Activated naive CD4-positive, alpha-beta T cell treated with anti-CD3 and anti-CD28 coated beads, Interleukin-2, amount 50 U/mL, for 24 hours (primary cell): ENCODE results near the gene TMEM9.

ENCODE experiments used
- H3K27ac Mint-ChIP-seq: one replicate; pipeline ENCODE4 v1.8.0; 2021; ENCODE audit warnings: mild to moderate bottlenecking, mixed read lengths
- H3K27me3 Mint-ChIP-seq: one replicate; pipeline ENCODE4 v1.8.0; 2021; ENCODE audit warnings: mixed read lengths
- H3K36me3 Mint-ChIP-seq: one replicate; pipeline ENCODE4 v1.8.0; 2021; ENCODE audit warnings: mixed read lengths
- H3K4me1 Mint-ChIP-seq: one replicate; pipeline ENCODE4 v1.8.0; 2021; ENCODE audit warnings: mixed read lengths
- H3K4me3 Mint-ChIP-seq: one replicate; pipeline ENCODE4 v1.8.0; 2021; ENCODE audit warnings: mild to moderate bottlenecking, mixed read lengths
- H3K9me3 Mint-ChIP-seq: one replicate; pipeline ENCODE4 v1.8.0; 2021; ENCODE audit warnings: mixed read lengths

Gene TMEM9

DNA sequence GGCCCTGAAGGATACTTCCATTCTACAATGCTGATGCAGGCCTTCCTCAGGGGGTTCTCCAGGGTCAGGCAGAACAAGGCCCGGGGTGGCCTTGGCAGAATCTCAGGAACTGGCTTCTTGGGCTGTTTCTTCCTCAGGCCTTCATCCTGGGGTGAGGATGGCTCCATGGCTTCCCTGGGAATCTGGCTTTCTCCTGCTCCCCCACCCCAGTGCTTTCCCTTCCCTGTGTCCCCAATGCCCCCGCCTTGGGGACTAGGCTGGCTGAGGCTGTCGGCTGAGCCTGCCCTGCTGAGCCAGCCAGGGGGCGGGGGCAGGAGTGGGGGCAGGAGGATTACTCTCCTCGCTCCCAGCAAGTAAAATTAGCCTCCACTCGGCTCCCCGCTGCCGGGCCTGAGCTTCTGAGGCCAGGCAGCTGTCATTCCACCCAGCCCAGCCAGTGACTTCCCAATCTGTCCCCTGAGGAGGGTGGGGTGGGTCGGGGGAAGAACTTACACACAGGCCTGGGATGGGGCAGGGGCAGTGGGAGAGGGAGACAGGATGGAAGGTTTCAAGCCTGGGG lies 42.0 kb downstream of the TMEM9 start, which contains the start of gene CACNA1S:
Gene CACNA1S, minus strand, starts transcription at position 254 of the 559 bp plus-strand sequence. Its CDS starts 87 bp downstream, at position 167.
- Mint-ChIP-seq H3K4me1 (peaks cover 8% of the 10 kb centered on the region), H3K27me3 (no peaks in the 10 kb centered on the region), H3K4me3 (peak within 1 kb of the TSS; percentile 49), H3K9me3 (no peaks in the 10 kb centered on the region), H3K27ac (peak within 1 kb of the TSS; percentile 8), H3K36me3 (no peaks in the 10 kb centered on the region)

DNA sequence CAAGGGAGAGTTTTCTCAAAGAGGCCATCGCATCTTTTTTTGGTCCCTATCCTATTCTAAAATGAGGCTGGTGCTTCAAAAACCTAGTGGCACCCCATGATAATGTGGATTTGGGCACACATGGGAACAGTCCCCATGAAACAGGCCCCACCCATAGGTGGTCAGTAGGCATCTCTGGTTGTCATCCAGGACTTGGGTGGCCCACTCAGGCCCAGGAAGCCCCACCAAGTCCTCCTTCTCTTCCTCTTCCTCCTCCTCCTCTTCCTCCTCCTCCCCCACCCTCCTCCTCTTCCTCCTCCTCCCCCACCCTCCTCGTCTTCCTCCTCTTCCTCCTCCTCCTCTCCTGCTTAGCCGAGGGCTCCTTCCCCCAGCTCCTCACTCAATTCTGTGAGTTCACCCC lies 42.6 kb downstream of the TMEM9 start:
- no peaks in the 10 kb centered on the region for H3K27me3 Mint-ChIP-seq
- H3K9me3 Mint-ChIP-seq: no peaks in the 10 kb centered on the region
- H3K36me3 Mint-ChIP-seq: no peaks in the 10 kb centered on the region
- H3K4me1 Mint-ChIP-seq: peaks cover 8% of the 10 kb centered on the region
- H3K4me3 Mint-ChIP-seq: no peak overlapping the region
- peak overlapping the region; percentile 8 for H3K27ac Mint-ChIP-seq

DNA sequence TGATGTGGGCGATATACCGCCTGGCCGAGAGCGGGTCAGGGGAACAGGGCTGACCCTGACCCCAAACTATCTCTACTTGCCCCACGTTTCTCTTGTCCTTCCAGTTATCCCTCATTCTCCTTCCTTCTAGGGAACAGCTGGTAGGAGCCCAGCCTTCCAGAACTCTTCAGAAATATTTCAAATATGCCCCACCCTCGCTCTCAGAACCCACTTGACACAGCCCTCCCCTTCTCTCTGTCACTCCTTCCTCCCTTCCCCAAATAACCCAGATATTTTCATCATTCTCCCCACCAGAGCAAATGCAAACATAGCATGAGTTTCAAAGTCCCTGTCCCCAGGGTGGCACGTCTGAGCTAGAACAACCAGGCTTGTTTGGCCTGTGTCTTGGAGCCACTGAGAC lies 43.1 kb downstream of the TMEM9 start:
- H3K36me3 Mint-ChIP-seq: no peaks in the 10 kb centered on the region
- H3K4me3 Mint-ChIP-seq: no peak overlapping the region
- peak overlapping the region; percentile 8 for H3K27ac Mint-ChIP-seq
- H3K9me3 Mint-ChIP-seq: no peaks in the 10 kb centered on the region
- peaks cover 7% of the 10 kb centered on the region for H3K4me1 Mint-ChIP-seq
- H3K27me3 Mint-ChIP-seq: no peaks in the 10 kb centered on the region

DNA sequence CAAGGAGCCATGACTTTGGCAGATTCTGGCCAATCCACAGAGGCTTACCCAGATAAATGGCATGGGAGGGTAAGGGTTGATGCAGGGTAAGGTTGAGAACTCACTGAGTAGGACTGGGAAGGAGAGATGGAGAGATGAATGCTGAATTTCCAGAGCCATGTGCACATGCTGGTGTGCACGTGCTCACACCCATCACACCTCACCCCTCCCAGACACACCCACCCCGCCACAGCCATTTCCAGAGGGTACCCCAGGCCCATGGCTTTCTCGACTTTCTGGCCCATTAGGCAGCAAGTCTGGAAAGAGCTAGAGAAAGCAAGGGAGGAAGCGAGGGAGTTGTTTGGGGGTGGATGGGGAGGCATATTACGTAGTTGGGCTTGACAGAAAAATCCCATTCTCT lies 43.7 kb downstream of the TMEM9 start:
- H3K36me3 Mint-ChIP-seq: no peaks in the 10 kb centered on the region
- H3K4me3 Mint-ChIP-seq: no peak overlapping the region

DNA sequence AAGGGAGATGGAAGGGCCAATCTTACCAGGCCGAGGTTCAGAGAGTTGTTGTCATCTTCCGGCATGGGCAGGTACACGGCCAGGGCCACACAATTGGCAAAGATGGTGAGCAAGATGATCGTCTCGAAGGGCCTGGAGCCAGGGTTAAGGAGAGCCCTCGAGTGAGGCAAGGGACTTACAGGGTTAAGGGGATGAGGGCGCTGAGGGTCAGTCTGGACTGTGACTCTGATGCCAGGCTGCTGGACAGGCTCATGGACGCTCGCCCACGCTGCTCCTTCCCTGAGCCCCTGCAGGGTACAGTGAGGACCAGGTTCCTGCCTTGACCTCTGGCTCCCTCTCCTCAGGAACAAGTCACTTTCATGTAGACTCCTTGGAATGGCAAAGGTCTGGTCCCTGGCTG lies 44.1 kb downstream of the TMEM9 start:
- Mint-ChIP-seq H3K27ac (no peak overlapping the region), H3K4me1 (no peaks in the 10 kb centered on the region), H3K36me3 (no peaks in the 10 kb centered on the region), H3K27me3 (no peaks in the 10 kb centered on the region), H3K9me3 (no peaks in the 10 kb centered on the region), H3K4me3 (no peak overlapping the region)

More for the DNA sequence above, 43.7 kb downstream of the TMEM9 start:
- H3K9me3 Mint-ChIP-seq: no peaks in the 10 kb centered on the region
- H3K27me3 Mint-ChIP-seq: no peaks in the 10 kb centered on the region
- H3K4me1 Mint-ChIP-seq: peaks cover 2% of the 10 kb centered on the region
- H3K27ac Mint-ChIP-seq: no peak overlapping the region

DNA sequence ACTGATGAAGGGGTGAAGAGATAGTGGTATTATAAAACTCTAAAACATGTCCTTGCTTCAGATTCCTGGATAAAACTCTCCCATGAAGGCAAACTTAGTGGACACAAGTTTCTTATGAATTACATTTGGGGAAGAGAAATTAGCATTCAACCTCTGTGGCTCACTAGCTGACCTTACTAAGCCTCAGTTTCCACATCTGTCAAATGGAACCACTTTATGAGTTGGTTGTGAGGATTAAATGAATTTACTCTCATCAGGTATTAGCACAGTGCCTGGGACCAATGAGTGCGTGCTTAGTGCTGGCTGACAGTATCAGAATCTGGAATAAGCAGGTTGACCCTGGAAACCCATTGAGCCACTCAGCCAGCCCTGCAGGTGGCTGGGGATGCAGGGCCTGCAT lies 44.6 kb downstream of the TMEM9 start:
- Mint-ChIP-seq H3K9me3 (no peaks in the 10 kb centered on the region), H3K4me1 (no peaks in the 10 kb centered on the region), H3K4me3 (no peak overlapping the region), H3K27me3 (no peaks in the 10 kb centered on the region), H3K27ac (no peak overlapping the region), H3K36me3 (no peaks in the 10 kb centered on the region)

DNA sequence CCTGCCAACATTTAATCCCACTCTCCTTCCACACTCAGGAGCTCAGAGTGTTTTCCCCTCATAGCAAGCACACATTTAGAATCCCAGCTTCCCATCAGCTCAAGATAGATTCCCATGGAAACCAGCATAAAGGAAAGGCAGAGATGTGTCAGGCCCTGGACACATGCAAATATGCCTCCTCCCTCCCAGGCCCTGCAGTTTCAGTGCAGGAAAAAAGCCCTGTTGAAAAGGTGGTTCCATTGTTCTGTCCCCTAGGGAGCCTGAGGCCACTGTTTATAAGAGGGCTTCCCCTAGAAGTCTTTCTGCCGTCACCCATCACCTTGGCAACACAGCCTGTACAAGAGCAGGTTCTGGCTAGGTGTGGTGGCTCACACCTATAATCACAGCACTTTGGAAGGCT lies 45.7 kb downstream of the TMEM9 start:
- Mint-ChIP-seq H3K36me3 (no peaks in the 10 kb centered on the region), H3K27ac (no peak overlapping the region), H3K9me3 (no peaks in the 10 kb centered on the region), H3K27me3 (no peaks in the 10 kb centered on the region), H3K4me1 (no peaks in the 10 kb centered on the region), H3K4me3 (no peak overlapping the region)

DNA sequence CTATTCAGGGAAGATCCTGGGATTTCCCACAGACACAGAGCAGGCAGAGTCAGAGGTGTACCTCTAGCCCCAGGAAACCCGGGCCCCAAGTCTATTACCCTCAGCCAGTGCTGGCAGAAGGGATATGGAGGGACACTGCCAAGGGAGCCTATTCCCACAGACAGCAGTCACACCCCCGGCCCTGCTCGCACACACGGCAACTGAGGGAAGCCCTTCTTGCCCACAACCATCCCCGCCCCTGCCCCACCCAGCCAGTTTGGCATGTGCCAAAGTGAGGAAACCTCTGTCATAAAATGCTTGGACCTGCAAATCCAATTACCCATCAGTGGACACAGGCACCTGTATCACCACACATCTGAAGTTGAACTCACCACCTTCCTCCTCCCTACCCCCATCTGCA lies 48.6 kb downstream of the TMEM9 start:
- no peaks in the 10 kb centered on the region for H3K9me3 Mint-ChIP-seq
- H3K36me3 Mint-ChIP-seq: no peaks in the 10 kb centered on the region
- no peaks in the 10 kb centered on the region for H3K27me3 Mint-ChIP-seq
- no peak overlapping the region for H3K27ac Mint-ChIP-seq
- no peak overlapping the region for H3K4me3 Mint-ChIP-seq
- H3K4me1 Mint-ChIP-seq: no peaks in the 10 kb centered on the region

DNA sequence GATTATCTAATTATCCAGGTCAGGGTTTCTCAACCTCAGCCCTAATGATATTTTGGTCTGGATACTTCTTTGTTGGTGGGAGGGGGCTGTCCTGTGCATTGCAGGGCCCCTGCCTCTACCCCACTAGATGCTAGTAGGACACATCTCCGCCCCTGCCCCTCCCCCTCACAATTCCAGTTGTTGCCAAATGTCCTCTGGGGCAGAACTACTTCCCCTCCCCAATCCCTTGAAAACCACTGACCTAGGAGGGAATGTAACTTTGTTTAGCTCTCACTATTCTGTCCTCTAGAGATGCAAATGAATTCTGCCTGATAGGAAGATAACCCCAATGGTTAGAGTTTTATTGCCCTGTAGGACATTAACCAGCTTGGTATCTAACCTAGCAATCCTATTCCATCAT lies 50.1 kb downstream of the TMEM9 start:
- Mint-ChIP-seq H3K9me3 (no peaks in the 10 kb centered on the region), H3K4me3 (no peak overlapping the region), H3K36me3 (no peaks in the 10 kb centered on the region), H3K27me3 (no peaks in the 10 kb centered on the region), H3K4me1 (no peaks in the 10 kb centered on the region), H3K27ac (no peak overlapping the region)

DNA sequence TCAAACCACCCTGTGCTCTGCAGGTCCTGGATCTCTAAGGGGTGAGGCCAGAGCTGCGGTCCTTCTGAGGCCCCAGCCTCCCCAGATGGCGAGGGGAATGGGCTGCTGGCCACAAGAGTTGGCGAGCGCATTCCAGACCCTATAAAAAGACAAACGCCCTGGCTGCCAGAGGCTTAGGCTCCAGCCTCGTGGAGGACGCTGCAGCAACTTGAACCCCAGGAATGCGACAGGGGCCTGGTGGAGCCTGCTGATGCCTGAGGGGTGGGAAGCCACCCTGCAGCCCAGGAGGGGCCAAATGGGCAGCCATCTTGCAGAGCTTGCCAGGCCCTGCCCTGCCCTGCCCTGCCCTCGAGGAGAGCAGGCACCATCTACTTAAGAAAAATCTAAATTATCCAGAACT lies 50.6 kb downstream of the TMEM9 start:
- no peaks in the 10 kb centered on the region for H3K9me3 Mint-ChIP-seq
- H3K36me3 Mint-ChIP-seq: no peaks in the 10 kb centered on the region
- H3K27ac Mint-ChIP-seq: no peak overlapping the region
- no peak overlapping the region for H3K4me3 Mint-ChIP-seq
- H3K4me1 Mint-ChIP-seq: no peaks in the 10 kb centered on the region
- no peaks in the 10 kb centered on the region for H3K27me3 Mint-ChIP-seq

DNA sequence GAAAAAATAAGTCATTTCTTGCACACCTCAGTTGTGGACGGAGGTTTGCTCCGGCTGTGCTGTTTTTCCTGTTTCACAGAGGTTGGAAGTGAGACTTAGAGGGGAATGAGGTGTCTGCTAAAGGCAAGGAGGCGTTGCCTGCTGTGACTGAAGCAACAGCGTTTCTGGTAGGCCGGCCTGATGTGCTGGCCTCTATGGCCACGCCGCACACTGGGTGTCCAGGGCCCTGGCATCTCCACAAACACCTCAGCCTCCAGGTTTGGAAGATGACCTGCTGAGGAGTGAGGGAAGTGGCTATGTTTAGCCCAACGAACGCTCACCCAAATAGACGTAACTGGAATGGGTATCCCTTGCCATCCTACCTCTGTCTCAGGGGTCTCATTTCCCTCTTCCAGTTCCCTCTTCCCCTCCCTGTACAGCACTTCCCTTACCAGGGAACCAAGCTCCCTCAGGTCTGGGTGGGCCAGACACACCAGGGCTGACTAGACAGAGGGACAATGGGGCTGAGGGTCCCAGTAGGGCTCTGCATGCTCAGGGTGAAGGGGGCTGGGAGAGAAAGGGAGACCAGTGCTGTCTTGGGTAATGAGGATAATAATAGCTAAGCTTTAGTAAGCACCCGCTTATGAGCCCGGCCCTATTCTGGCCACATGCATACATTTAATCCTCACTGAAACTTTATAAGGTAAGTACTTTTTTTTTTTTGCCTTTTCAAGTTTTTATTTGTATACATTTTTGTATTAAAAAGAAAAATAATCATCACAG lies 53.9 kb downstream of the TMEM9 start:
- no peaks in the 10 kb centered on the region for H3K36me3 Mint-ChIP-seq
- H3K27me3 Mint-ChIP-seq: no peaks in the 10 kb centered on the region
- H3K4me1 Mint-ChIP-seq: no peaks in the 10 kb centered on the region
- H3K4me3 Mint-ChIP-seq: no peak overlapping the region
- H3K9me3 Mint-ChIP-seq: no peaks in the 10 kb centered on the region
- no peak overlapping the region for H3K27ac Mint-ChIP-seq

DNA sequence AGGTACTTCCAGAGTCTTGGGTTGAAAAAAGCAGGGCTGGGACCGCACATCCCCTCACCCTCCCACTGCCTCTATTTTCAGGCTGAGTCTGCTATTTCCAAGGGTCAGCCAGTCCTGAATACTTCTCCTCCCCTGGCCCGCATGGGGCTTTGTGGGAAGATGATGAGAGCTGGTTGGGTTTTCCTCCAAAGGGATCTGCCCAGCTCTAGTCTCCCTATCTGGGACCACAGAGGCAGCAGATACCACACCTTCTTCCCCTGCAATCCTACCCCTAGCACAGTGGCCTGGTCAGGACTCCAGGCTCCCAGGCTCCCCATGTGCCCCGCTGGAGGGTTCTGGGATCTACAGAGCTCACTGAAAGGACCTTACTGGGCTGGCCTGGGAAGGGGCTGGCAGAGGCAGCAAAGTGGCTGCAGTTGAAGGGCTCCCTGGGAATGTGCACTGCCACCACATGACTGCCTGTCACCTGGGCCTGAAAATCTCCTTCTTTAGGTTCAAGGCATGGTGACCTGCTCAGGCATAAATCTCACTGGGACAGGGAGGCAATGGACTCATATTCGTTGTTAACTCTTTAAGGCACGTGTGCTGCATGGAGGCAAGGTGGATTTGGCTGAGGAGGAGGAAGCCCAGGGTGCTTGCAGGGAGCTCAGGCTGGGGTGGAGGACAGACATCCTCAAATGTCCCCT lies 55.1 kb downstream of the TMEM9 start:
- Mint-ChIP-seq H3K27ac (no peak overlapping the region), H3K4me3 (no peak overlapping the region), H3K36me3 (no peaks in the 10 kb centered on the region), H3K4me1 (no peaks in the 10 kb centered on the region), H3K27me3 (no peaks in the 10 kb centered on the region), H3K9me3 (no peaks in the 10 kb centered on the region)

DNA sequence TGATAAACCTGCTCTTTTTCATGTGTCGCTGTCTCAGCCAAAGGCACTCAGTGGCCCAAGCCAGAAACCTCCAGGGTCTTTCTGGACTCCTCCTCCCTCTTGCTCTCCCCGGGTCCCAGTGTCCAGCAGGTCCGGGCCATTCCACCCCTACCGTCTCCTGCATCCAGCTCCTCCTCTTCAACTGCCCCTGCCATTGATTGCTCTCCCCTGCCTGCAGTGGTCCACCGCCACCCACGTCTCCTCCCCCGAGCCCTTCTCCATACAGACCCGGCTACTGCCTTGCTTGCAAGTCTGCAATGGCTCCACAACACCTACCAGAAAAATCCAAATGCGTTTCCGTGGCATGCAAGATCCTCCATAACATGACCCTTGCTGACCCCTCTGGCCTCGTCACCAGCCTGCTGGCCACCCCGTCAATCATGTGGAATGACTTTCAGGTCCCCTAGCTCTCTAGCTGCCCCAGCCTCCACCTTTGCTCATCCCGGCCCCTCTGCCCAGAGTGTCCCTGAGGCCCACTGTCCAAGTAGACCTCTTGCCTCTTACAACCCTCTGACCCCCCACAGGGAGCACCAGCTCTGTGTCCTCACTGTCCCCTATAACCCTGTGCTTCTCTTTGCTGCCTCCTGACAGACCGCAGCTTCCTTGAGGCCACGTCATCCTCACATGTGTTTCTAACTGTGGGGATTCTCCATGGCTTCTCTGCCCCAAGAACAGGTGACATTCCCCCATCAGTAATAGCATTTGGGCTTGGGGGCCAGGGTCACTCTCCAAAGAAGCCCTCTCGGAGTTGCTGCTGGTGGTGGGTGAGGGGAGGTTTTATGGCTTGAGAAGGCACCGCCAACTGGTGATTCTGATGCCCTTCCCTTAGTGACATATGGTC lies 57.1 kb downstream of the TMEM9 start:
- Mint-ChIP-seq H3K27me3 (no peaks in the 10 kb centered on the region), H3K9me3 (no peaks in the 10 kb centered on the region), H3K27ac (no peak overlapping the region), H3K4me1 (no peaks in the 10 kb centered on the region), H3K36me3 (no peaks in the 10 kb centered on the region), H3K4me3 (no peak overlapping the region)

DNA sequence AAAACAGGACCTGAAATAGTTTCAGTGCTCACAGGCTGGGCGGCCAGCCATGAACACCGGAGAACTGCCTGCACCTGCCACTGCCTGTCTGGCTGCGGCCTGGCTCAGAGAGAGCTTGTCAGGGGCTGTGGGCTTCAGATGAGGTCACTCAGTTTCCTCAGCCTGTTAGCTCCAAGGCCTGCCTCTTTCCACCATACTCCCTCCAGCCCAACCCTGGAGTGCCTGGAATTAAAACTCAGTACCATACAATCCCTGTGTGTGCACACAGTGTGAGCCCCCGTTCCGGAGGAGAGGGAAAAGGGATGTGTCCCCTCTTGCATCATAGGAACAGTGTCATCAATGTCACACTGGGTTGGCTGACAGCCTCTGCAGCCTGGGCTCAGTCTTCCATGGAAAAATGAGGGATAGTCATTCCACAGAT lies 58.2 kb downstream of the TMEM9 start:
- no peaks in the 10 kb centered on the region for H3K36me3 Mint-ChIP-seq
- no peak overlapping the region for H3K4me3 Mint-ChIP-seq
- H3K9me3 Mint-ChIP-seq: no peaks in the 10 kb centered on the region
- H3K4me1 Mint-ChIP-seq: no peaks in the 10 kb centered on the region
- no peak overlapping the region for H3K27ac Mint-ChIP-seq
- H3K27me3 Mint-ChIP-seq: no peaks in the 10 kb centered on the region

DNA sequence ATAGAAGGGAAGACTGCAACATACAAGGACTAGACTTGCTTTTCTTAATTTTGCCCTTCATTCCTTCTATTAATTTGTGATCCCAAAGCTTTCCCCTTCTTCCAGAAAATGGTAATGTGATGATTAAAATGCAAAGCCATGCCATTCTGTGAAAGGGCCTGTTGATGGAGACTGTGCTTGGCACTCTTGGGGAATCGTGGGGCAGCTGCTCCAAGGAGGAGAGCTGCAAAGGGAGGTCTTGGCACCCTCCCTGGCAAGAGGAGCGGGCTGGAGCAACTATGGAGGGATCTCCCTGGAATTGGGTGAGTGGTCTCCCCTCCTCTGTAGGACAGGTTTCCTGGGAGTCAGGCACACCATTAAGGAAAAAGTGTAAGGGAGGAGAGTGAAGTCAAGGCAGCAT lies 58.7 kb downstream of the TMEM9 start:
- no peak overlapping the region for H3K4me3 Mint-ChIP-seq
- H3K27me3 Mint-ChIP-seq: no peaks in the 10 kb centered on the region
- no peaks in the 10 kb centered on the region for H3K9me3 Mint-ChIP-seq
- H3K4me1 Mint-ChIP-seq: no peaks in the 10 kb centered on the region
- no peak overlapping the region for H3K27ac Mint-ChIP-seq
- H3K36me3 Mint-ChIP-seq: no peaks in the 10 kb centered on the region
